Lung (tissue), 12 donors: ENCODE results near the gene TNNC1. TPM values are rescaled to one million over a fixed set of nuclear protein-coding genes. Genes with fewer than 3 reads are reported as not detected.

Source experiments
- ATAC-seq: fragments of 200-7000 bp; cut with Tn5 transposase; one replicate; pipeline ENCODE4 v1.9.1; 2020; ENCODE audit warnings: moderate number of reproducible peaks; ENCODE audit not compliant: insufficient read depth, low FRiP score
- DNase-seq, 3 donors: peaks; one replicate each; pipeline ENCODE4 v3.0.0-alpha.2; 2013 to 2017
- H3K27ac ChIP-seq, 2 donors: one replicate each; pipeline ENCODE4 v1.5.1; 2013; ENCODE audit warnings: mild to moderate bottlenecking in 2 of 2, moderate library complexity in 2 of 2, control low read depth in 1 of 2, inconsistent platforms in 1 of 2, low read depth in 1 of 2, low read length in 1 of 2
- H3K27me3 ChIP-seq, 3 donors: one replicate each; pipeline ENCODE4 v1.5.1; 2013; ENCODE audit warnings: low read length in 2 of 3; ENCODE audit not compliant: control insufficient read depth in 3 of 3, insufficient read depth in 3 of 3
- H3K36me3 ChIP-seq, 4 donors: one replicate each; pipeline ENCODE4 v1.5.1; 2013; ENCODE audit warnings: low read length in 4 of 4, mild to moderate bottlenecking in 1 of 4, moderate library complexity in 1 of 4; ENCODE audit not compliant: control insufficient read depth in 4 of 4, insufficient read depth in 4 of 4
- H3K4me1 ChIP-seq, 5 donors: one replicate each; pipeline ENCODE4 v1.5.1; 2013; ENCODE audit warnings: low read length in 5 of 5, mild to moderate bottlenecking in 2 of 5, moderate library complexity in 1 of 5; ENCODE audit not compliant: control insufficient read depth in 5 of 5, insufficient read depth in 5 of 5
- H3K4me3 ChIP-seq: one replicate; pipeline ENCODE4 v1.5.1; 2013; ENCODE audit warnings: mild to moderate bottlenecking, control low read depth, moderate library complexity
- H3K9ac ChIP-seq, 2 donors: one replicate each; pipeline ENCODE4 v1.5.1; 2013; ENCODE audit warnings: low read length in 2 of 2, control low read depth in 1 of 2; ENCODE audit not compliant: insufficient read depth in 1 of 2
- H3K9me3 ChIP-seq, 4 donors: one replicate each; pipeline ENCODE4 v1.5.1; 2013; ENCODE audit warnings: low read length in 3 of 4, mild to moderate bottlenecking in 1 of 4, moderate library complexity in 1 of 4; ENCODE audit not compliant: control insufficient read depth in 4 of 4, insufficient read depth in 3 of 4
- CTCF ChIP-seq: IDR thresholded peaks from 2 replicates; pipeline ENCODE4 v1.5.1; 2012; ENCODE audit warnings: mild to moderate bottlenecking; ENCODE audit errors: control extremely low read depth, extremely low read depth
- WGBS, 2 donors: extraction: QIAGEN DNeasy Blood & Tissue Kit; methylation state at CpG; one replicate each; pipeline ENCODE4 v1.1.7; 2013; 5-methylcytosine and 5-hydroxymethylcytosine counted together
- polyA plus RNA-seq, 2 donors: library from polyadenylated mRNA; stranded (reverse); fragments of 200-250 nt; gene quantifications; one replicate each; pipeline ENCODE4 v1.2.1, GENCODE V29; 2013
- total RNA-seq, 2 donors: library from RNA; depleted of rRNA in 1 of 2; stranded (reverse); fragments of >200 nt in 1 of 2; gene quantifications; one replicate each; pipeline ENCODE4 v1.2.1, GENCODE V29; 2014 to 2021
- donor health status: control.
- donor health status: control.
- donor health status: Bipolar disorder and iron deficiency.
- donor health status: healthy.
- donor health status: DM: yes; HTN: yes; CAD: no.

The TNNC1 gene
- total and polyA plus RNA-seq, 4 donors, result 17.3 to 250 (median 33.4) TPM

- no peak overlapping the region for H3K4me3 ChIP-seq
- 96 to 97% methylated on average over 19 of the region's 19 CpGs for WGBS, 2 donors
- H3K9ac ChIP-seq, result no peak overlapping the region
- DNase-seq, result no peak
- H3K4me1 ChIP-seq, result peaks cover 0 to 2% (median 0%) of the 10 kb centered on the region in 5 donors
- H3K27me3 ChIP-seq, result no peaks in the 10 kb centered on the region
- H3K27ac ChIP-seq, result no peak overlapping the region
- TF ChIP-seq CTCF, result no peak
- no peaks in the 10 kb centered on the region for H3K9me3 ChIP-seq
- ATAC-seq, result no peak
- H3K36me3 ChIP-seq, result peaks cover 19 to 80% (median 48%) of the 10 kb centered on the region in 4 donors
Observed at GRCh38 chr3:52403271-52403841, 50.5 kb downstream of the TNNC1 start.

GRCh38 chr3:52402706-52403270, 51.1 kb downstream of the TNNC1 start:
- TF ChIP-seq CTCF, result no peak
- Histone ChIP-seq H3K27me3 (no peaks in the 10 kb centered on the region), H3K4me3 (no peak overlapping the region), H3K36me3 (peaks cover 19 to 76% (median 46%) of the 10 kb centered on the region in 4 donors), H3K9ac (no peak overlapping the region), H3K27ac (no peak overlapping the region), H3K9me3 (no peaks in the 10 kb centered on the region), H3K4me1 (no peaks in the 10 kb centered on the region)
- DNase-seq (no peak), ATAC-seq (no peak)
- 95 to 96% methylated on average over 11 of the region's 11 CpGs for WGBS, 2 donors

- ATAC-seq (no peak), DNase-seq (no peak)
- Histone ChIP-seq H3K9me3 (no peaks in the 10 kb centered on the region), H3K36me3 (peaks cover 19 to 71% (median 40%) of the 10 kb centered on the region in 4 donors), H3K4me3 (no peak overlapping the region), H3K27me3 (no peaks in the 10 kb centered on the region), H3K9ac (no peak overlapping the region), H3K27ac (no peak overlapping the region), H3K4me1 (no peaks in the 10 kb centered on the region)
- no peak for TF ChIP-seq CTCF
- WGBS, 2 donors, result 96 to 98% methylated on average over 16 of the region's 16 CpGs
Observed at GRCh38 chr3:52402101-52402521, 51.7 kb downstream of the TNNC1 start.
